BLaER1 (cell line): Measurements from ENCODE around the gene ZNF362.

ENCODE experiments used
- H3K27ac ChIP-seq: shearing (Covaris generic); formaldehyde crosslinking; 2 replicates; pipeline ENCODE4 v1.8.1; 2022
- H3K27me3 ChIP-seq: shearing (Covaris generic); formaldehyde crosslinking; 2 replicates; pipeline ENCODE4 v1.8.1; 2022
- H3K36me3 ChIP-seq: shearing (Covaris generic); formaldehyde crosslinking; 2 replicates; pipeline ENCODE4 v1.8.1; 2022
- H3K4me1 ChIP-seq: shearing (Covaris generic); formaldehyde crosslinking; 2 replicates; pipeline ENCODE4 v1.8.1; 2022
- H3K4me2 ChIP-seq: shearing (Covaris generic); formaldehyde crosslinking; 2 replicates; pipeline ENCODE4 v1.8.1; 2022
- H3K4me3 ChIP-seq: shearing (Covaris generic); formaldehyde crosslinking; 2 replicates; pipeline ENCODE4 v1.8.1; 2022
- H3K9ac ChIP-seq: shearing (Covaris generic); formaldehyde crosslinking; 2 replicates; pipeline ENCODE4 v1.8.1; 2022
- H3K9me3 ChIP-seq: shearing (Covaris generic); formaldehyde crosslinking; 2 replicates; pipeline ENCODE4 v1.8.1; 2022
- H4K20me1 ChIP-seq: shearing (Covaris generic); formaldehyde crosslinking; 2 replicates; pipeline ENCODE4 v1.8.1; 2022
- Cebpa-rat ChIP-seq: shearing (Covaris generic); IDR thresholded peaks from 2 replicates; pipeline ENCODE4 v1.8.1; 2022

ZNF362 gene

GRCh38 chr1:33346533-33346926 is 90.2 kb downstream of the ZNF362 start:
- Histone ChIP-seq H4K20me1 (peaks cover 79% of the 10 kb centered on the region), H3K27me3 (no peaks in the 10 kb centered on the region), H3K4me3 (peak overlapping the region; percentile 95), H3K4me2 (peak overlapping the region; percentile 96), H3K4me1 (peaks cover 85% of the 10 kb centered on the region), H3K27ac (peak overlapping the region; percentile 99), H3K9ac (peak overlapping the region; percentile 98), H3K36me3 (peaks cover 37% of the 10 kb centered on the region), H3K9me3 (no peaks in the 10 kb centered on the region)
- no peak for TF ChIP-seq Cebpa-rat

GRCh38 chr1:33346927-33347649 is 90.8 kb downstream of the ZNF362 start:
- Histone ChIP-seq H3K4me1 (peaks cover 81% of the 10 kb centered on the region), H4K20me1 (peaks cover 74% of the 10 kb centered on the region), H3K27me3 (no peaks in the 10 kb centered on the region), H3K4me3 (peak overlapping the region; percentile 95), H3K9me3 (no peaks in the 10 kb centered on the region), H3K36me3 (peaks cover 31% of the 10 kb centered on the region), H3K4me2 (peak overlapping the region; percentile 96), H3K27ac (peak overlapping the region; percentile 99), H3K9ac (peak overlapping the region; percentile 98)
- no peak for TF ChIP-seq Cebpa-rat

DNA sequence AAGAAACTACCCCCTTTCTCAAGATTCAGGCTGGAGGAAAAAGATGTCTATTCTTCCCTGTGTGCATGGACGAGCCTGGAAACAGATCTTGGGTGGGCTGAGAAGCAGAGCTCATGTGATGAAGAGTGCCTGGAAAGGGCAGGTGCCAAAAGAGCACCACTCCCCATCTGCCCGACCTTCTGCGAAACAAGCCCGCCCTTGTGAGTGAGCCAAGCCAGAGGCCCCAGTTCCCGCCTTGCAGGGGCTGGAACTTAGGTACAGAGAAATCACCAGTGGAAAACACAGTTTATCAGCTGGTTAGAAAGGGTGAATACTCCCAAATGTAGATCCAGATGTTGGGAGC is 91.3 kb downstream of the ZNF362 start:
- Histone ChIP-seq H3K9me3 (no peaks in the 10 kb centered on the region), H3K36me3 (peaks cover 26% of the 10 kb centered on the region), H3K9ac (peak overlapping the region; percentile 98), H3K4me2 (peak overlapping the region; percentile 96), H4K20me1 (peaks cover 69% of the 10 kb centered on the region), H3K27ac (peak overlapping the region; percentile 99), H3K27me3 (no peaks in the 10 kb centered on the region), H3K4me1 (peaks cover 76% of the 10 kb centered on the region), H3K4me3 (peak overlapping the region; percentile 95)
- TF ChIP-seq Cebpa-rat = no peak

- H3K4me3 ChIP-seq = peak overlapping the region; percentile 95
- peak overlapping the region; percentile 96 for H3K4me2 ChIP-seq
- peak overlapping the region; percentile 99 for H3K27ac ChIP-seq
- no peaks in the 10 kb centered on the region for H3K9me3 ChIP-seq
- no peaks in the 10 kb centered on the region for H3K27me3 ChIP-seq
- peaks cover 20% of the 10 kb centered on the region for H3K36me3 ChIP-seq
- peaks cover 63% of the 10 kb centered on the region for H4K20me1 ChIP-seq
- peak overlapping the region; percentile 98 for H3K9ac ChIP-seq
- TF ChIP-seq Cebpa-rat = no peak
- peaks cover 72% of the 10 kb centered on the region for H3K4me1 ChIP-seq
These were observed 91.9 kb downstream of the ZNF362 start for GRCh38 chr1:33348194-33348593.

DNA sequence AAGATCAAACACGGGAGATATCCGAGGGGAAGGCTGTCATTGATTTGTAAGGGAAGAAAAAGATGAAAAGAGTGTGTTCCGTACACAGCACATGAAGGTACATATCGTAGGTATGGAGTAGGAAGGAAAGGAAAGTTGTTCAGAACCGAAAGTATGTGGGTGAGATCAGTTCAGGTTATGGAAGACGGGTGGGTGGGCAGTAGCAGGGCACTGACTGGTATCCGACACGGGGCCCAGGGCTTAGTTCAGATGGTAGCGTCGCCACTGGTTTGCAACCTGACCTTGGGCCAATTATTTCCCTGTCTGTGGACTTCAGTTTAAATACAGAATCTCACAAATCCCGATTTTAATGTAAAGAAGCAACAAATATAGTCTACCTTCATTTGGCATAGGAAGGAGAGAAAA is 92.4 kb downstream of the ZNF362 start:
- H3K36me3 ChIP-seq = peaks cover 15% of the 10 kb centered on the region
- H3K27ac ChIP-seq = peak overlapping the region; percentile 99
- H3K4me2 ChIP-seq = peak overlapping the region; percentile 96
- H3K4me1 ChIP-seq = peaks cover 72% of the 10 kb centered on the region
- no peak for TF ChIP-seq Cebpa-rat
- H3K27me3 ChIP-seq = no peaks in the 10 kb centered on the region
- H3K4me3 ChIP-seq = peak overlapping the region; percentile 95
- H4K20me1 ChIP-seq = peaks cover 58% of the 10 kb centered on the region
- H3K9me3 ChIP-seq = no peaks in the 10 kb centered on the region
- peak overlapping the region; percentile 98 for H3K9ac ChIP-seq

GRCh38 chr1:33349081-33349759 is 92.9 kb downstream of the ZNF362 start:
- H3K27me3 ChIP-seq = no peaks in the 10 kb centered on the region

GRCh38 chr1:33349778-33350610 is 93.7 kb downstream of the ZNF362 start:
- Histone ChIP-seq H3K4me2 (peak overlapping the region; percentile 98), H3K4me1 (peaks cover 72% of the 10 kb centered on the region), H3K27me3 (no peaks in the 10 kb centered on the region), H3K4me3 (peak overlapping the region; percentile 95), H3K36me3 (0 out of 2 replicates have a peak, but pooled peaks cover 11% of the 10 kb centered on the region), H3K9me3 (no peaks in the 10 kb centered on the region), H3K9ac (peak overlapping the region; percentile 98), H3K27ac (peak overlapping the region; percentile 99), H4K20me1 (peaks cover 45% of the 10 kb centered on the region)
- TF ChIP-seq Cebpa-rat = no peak

More at GRCh38 chr1:33349081-33349759, 92.9 kb downstream of the ZNF362 start:
- H3K9ac ChIP-seq = peak overlapping the region; percentile 98
- peak overlapping the region; percentile 95 for H3K4me3 ChIP-seq
- H3K4me1 ChIP-seq = peaks cover 72% of the 10 kb centered on the region
- no peak for TF ChIP-seq Cebpa-rat
- no peaks in the 10 kb centered on the region for H3K9me3 ChIP-seq
- peaks cover 14% of the 10 kb centered on the region; the same call in 1 of the 2 replicates for H3K36me3 ChIP-seq
- H3K27ac ChIP-seq = peak overlapping the region; percentile 99
- peak overlapping the region; percentile 96 for H3K4me2 ChIP-seq
- peaks cover 53% of the 10 kb centered on the region for H4K20me1 ChIP-seq
